Neural cell (in vitro differentiated cells): ENCODE data around the gene PELO. TPM values are rescaled to one million over a fixed set of nuclear protein-coding genes. Genes with fewer than 3 reads are reported as not detected.

Source experiments
- H2AFZ ChIP-seq: fragments of 200-600, 300-800 bp; sonication (generic), shearing (Covaris generic); 2 replicates; pipeline ENCODE4 v1.6.0; 2014; ENCODE audit warnings: low read depth, mild to moderate bottlenecking, antibody characterized with exemption, low read length, moderate library complexity
- H3F3A ChIP-seq: fragments of 200-600 bp; shearing (Covaris generic); 2 replicates; pipeline ENCODE4 v1.6.1; 2016; ENCODE audit warnings: mild to moderate bottlenecking, moderate library complexity, mixed read lengths, antibody characterized with exemption, low read length; ENCODE audit not compliant: insufficient read depth, poor library complexity, severe bottlenecking
- H3K27ac ChIP-seq: fragments of 200-600, 300-800 bp; sonication (generic), shearing (Covaris generic); 2 replicates; pipeline ENCODE4 v1.5.1; 2014; ENCODE audit warnings: mild to moderate bottlenecking, low read length, moderate library complexity
- H3K27me3 ChIP-seq: fragments of 300-800, 200-600 bp; sonication (generic), shearing (Covaris generic); 2 replicates; pipeline ENCODE4 v1.6.0; 2014; ENCODE audit warnings: mild to moderate bottlenecking, low read depth, low read length, moderate library complexity; ENCODE audit not compliant: insufficient read depth
- H3K36me3 ChIP-seq: fragments of 300-800, 200-600 bp; sonication (generic), shearing (Covaris generic); 2 replicates; pipeline ENCODE4 v1.5.1; 2014; ENCODE audit warnings: mild to moderate bottlenecking, antibody characterized with exemption, low read length, moderate library complexity; ENCODE audit not compliant: insufficient read depth
- H3K4me2 ChIP-seq: fragments of 300-800, 200-600 bp; sonication (generic), shearing (Covaris generic); 2 replicates; pipeline ENCODE4 v1.6.0; 2014; ENCODE audit warnings: mild to moderate bottlenecking, low read length
- H3K4me3 ChIP-seq: fragments of 300-800, 200-600 bp; sonication (generic), shearing (Covaris generic); 2 replicates; pipeline ENCODE4 v1.5.1; 2014; ENCODE audit warnings: mild to moderate bottlenecking, low read length, moderate library complexity
- H3K79me2 ChIP-seq: fragments of 200-600 bp; shearing (Covaris generic); replicated peaks from 2 replicates; pipeline ENCODE4 v1.6.0; 2014; ENCODE audit warnings: mild to moderate bottlenecking, low read length, moderate library complexity; ENCODE audit not compliant: insufficient read depth
- H3K9ac ChIP-seq: fragments of 300-800, 200-600 bp; sonication (generic), shearing (Covaris generic); 2 replicates; pipeline ENCODE4 v1.6.1; 2016; ENCODE audit warnings: mild to moderate bottlenecking, low read length, mixed read lengths
- H3K9me2 ChIP-seq: fragments of 200-600 bp; shearing (Covaris generic); 2 replicates; pipeline ENCODE4 v1.6.1; 2016; ENCODE audit warnings: mild to moderate bottlenecking, low read length, mixed read lengths; ENCODE audit not compliant: insufficient read depth
- H3K9me3 ChIP-seq: fragments of 200-600, 300-800 bp; sonication (generic), shearing (Covaris generic); 2 replicates; pipeline ENCODE4 v1.6.1; 2016; ENCODE audit warnings: mild to moderate bottlenecking, mixed run types, low read length, moderate library complexity, mixed read lengths
- H4K20me1 ChIP-seq: fragments of 200-600 bp; shearing (Covaris generic); 2 replicates; pipeline ENCODE4 v1.6.1; 2016; ENCODE audit warnings: mild to moderate bottlenecking, mixed run types; ENCODE audit not compliant: insufficient read depth
- CTCF ChIP-seq: fragments of 450-650 bp; IDR thresholded peaks from 2 replicates; pipeline ENCODE4 v1.5.1; 2014; ENCODE audit warnings: antibody characterized with exemption, mild to moderate bottlenecking, moderate library complexity; ENCODE audit not compliant: poor library complexity, severe bottlenecking
- EP300 ChIP-seq: fragments of 450-650 bp; conservative IDR thresholded peaks from 2 replicates; pipeline ENCODE4 v1.6.1; 2014; ENCODE audit warnings: antibody characterized with exemption, mild to moderate bottlenecking, moderate library complexity; ENCODE audit not compliant: poor library complexity, severe bottlenecking
- EZH2 ChIP-seq: fragments of 200-600, 300-800 bp; shearing (Covaris generic), sonication (generic); IDR thresholded peaks from 2 replicates; pipeline ENCODE4 v1.6.1; 2014; ENCODE audit warnings: antibody characterized with exemption, low read length, borderline replicate concordance, mild to moderate bottlenecking; ENCODE audit not compliant: insufficient read depth, poor library complexity, severe bottlenecking
- MXI1 ChIP-seq: fragments of 450-650 bp; conservative IDR thresholded peaks from 2 replicates; pipeline ENCODE4 v1.6.1; 2014; ENCODE audit warnings: antibody characterized with exemption, mild to moderate bottlenecking; ENCODE audit not compliant: poor library complexity, severe bottlenecking
- POLR2AphosphoS5 ChIP-seq: IDR thresholded peaks from 2 replicates; pipeline ENCODE4 v1.6.1; 2012
- RAD21 ChIP-seq: fragments of 450-650 bp; conservative IDR thresholded peaks from 2 replicates; pipeline ENCODE4 v1.6.1; 2014; ENCODE audit warnings: antibody characterized with exemption, mild to moderate bottlenecking, moderate library complexity
- SMC3 ChIP-seq: fragments of 450-650 bp; conservative IDR thresholded peaks from 2 replicates; pipeline ENCODE4 v1.6.1; 2014; ENCODE audit warnings: antibody characterized with exemption, mild to moderate bottlenecking, moderate library complexity; ENCODE audit not compliant: poor library complexity
- TAF1 ChIP-seq: IDR thresholded peaks from 2 replicates; pipeline ENCODE4 v1.6.1; 2012; ENCODE audit warnings: low read depth
- polyA plus RNA-seq: library from polyadenylated mRNA; depleted of rRNA; stranded (reverse); fragments of >200 nt; gene quantifications from 2 replicates; pipeline ENCODE4 v1.2.3, GENCODE V29; 2014
- TF ChIP-seq, protein P1 (sequence below): IDR thresholded peaks from 2 replicates; pipeline ENCODE4 v1.6.1; 2012; ENCODE audit warnings: borderline replicate concordance

PELO gene
- polyA plus RNA-seq, 1 donor from 2014 or later: 10.5 TPM

GRCh38 chr5:52772668-52773067, 15.0 kb upstream of the PELO start:
- H3K27me3 ChIP-seq: no peaks in the 10 kb centered on the region
- no peaks in the 10 kb centered on the region for H3F3A ChIP-seq
- no peak overlapping the region for H2AFZ ChIP-seq
- H3K9me3 ChIP-seq: no peaks in the 10 kb centered on the region
- H3K9ac ChIP-seq: no peak overlapping the region
- H3K36me3 ChIP-seq: no peaks in the 10 kb centered on the region
- no peak overlapping the region for H3K27ac ChIP-seq
- no peaks in the 10 kb centered on the region for H3K79me2 ChIP-seq
- TF ChIP-seq TAF1: no peak
- TF ChIP-seq EZH2: no peak
- TF ChIP-seq RAD21: no peak
- TF ChIP-seq MXI1: no peak
- TF ChIP-seq SMC3: no peak
- TF ChIP-seq EP300: no peak
- no peak for TF ChIP-seq POLR2AphosphoS5
- TF ChIP-seq, protein P1, sequence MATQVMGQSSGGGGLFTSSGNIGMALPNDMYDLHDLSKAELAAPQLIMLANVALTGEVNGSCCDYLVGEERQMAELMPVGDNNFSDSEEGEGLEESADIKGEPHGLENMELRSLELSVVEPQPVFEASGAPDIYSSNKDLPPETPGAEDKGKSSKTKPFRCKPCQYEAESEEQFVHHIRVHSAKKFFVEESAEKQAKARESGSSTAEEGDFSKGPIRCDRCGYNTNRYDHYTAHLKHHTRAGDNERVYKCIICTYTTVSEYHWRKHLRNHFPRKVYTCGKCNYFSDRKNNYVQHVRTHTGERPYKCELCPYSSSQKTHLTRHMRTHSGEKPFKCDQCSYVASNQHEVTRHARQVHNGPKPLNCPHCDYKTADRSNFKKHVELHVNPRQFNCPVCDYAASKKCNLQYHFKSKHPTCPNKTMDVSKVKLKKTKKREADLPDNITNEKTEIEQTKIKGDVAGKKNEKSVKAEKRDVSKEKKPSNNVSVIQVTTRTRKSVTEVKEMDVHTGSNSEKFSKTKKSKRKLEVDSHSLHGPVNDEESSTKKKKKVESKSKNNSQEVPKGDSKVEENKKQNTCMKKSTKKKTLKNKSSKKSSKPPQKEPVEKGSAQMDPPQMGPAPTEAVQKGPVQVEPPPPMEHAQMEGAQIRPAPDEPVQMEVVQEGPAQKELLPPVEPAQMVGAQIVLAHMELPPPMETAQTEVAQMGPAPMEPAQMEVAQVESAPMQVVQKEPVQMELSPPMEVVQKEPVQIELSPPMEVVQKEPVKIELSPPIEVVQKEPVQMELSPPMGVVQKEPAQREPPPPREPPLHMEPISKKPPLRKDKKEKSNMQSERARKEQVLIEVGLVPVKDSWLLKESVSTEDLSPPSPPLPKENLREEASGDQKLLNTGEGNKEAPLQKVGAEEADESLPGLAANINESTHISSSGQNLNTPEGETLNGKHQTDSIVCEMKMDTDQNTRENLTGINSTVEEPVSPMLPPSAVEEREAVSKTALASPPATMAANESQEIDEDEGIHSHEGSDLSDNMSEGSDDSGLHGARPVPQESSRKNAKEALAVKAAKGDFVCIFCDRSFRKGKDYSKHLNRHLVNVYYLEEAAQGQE: no peak
- H4K20me1 ChIP-seq: no peaks in the 10 kb centered on the region
- H3K4me3 ChIP-seq: no peak overlapping the region
- no peaks in the 10 kb centered on the region for H3K9me2 ChIP-seq
- H3K4me2 ChIP-seq: no peak overlapping the region

GRCh38 chr5:52773342-52773741, 14.4 kb upstream of the PELO start:
- no peaks in the 10 kb centered on the region for H3K9me2 ChIP-seq
- no peak overlapping the region for H2AFZ ChIP-seq
- H3K4me2 ChIP-seq: no peak overlapping the region
- no peak for TF ChIP-seq SMC3
- TF ChIP-seq RAD21: no peak
- TF ChIP-seq TAF1: no peak
- TF ChIP-seq, protein P1: no peak
- no peak for TF ChIP-seq EZH2
- TF ChIP-seq CTCF: no peak
- TF ChIP-seq MXI1: no peak
- no peak for TF ChIP-seq POLR2AphosphoS5
- TF ChIP-seq EP300: no peak
- no peak overlapping the region for H3K4me3 ChIP-seq
- H3K27me3 ChIP-seq: no peaks in the 10 kb centered on the region
- H3K9me3 ChIP-seq: no peaks in the 10 kb centered on the region
- no peak overlapping the region for H3K9ac ChIP-seq
- no peaks in the 10 kb centered on the region for H4K20me1 ChIP-seq
- H3F3A ChIP-seq: no peaks in the 10 kb centered on the region
- no peaks in the 10 kb centered on the region for H3K79me2 ChIP-seq
- H3K36me3 ChIP-seq: no peaks in the 10 kb centered on the region
- no peak overlapping the region for H3K27ac ChIP-seq
